Embryonic facial prominence (tissue), 1 donor: ENCODE results near the gene ACBD6.

Source experiments
- DNase-seq: peaks from one replicate; pipeline ENCODE4 v3.0.0-alpha.2; 2016; ENCODE audit errors: extremely low spot score

ACBD6 gene

DNA sequence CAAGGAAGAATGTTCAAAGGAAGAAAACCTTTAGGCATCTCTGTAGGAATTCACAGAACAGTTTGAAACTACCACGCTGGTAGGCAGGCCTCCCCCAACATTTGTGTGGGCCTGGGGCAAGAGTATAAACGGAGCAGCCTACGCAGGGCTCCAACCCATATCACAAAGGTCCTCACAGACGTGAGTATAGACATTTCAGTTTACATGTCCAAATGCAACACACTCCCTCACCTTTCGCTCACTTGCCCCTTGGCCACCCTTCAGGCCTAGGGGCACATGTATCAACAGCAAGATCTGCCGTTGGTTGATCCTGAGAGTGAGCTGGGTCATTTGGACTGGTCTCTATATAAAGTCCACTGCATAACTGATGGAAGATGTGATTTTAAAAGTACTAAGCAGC lies 133.3 kb downstream of the ACBD6 start:
- DNase-seq, result no peak

DNA sequence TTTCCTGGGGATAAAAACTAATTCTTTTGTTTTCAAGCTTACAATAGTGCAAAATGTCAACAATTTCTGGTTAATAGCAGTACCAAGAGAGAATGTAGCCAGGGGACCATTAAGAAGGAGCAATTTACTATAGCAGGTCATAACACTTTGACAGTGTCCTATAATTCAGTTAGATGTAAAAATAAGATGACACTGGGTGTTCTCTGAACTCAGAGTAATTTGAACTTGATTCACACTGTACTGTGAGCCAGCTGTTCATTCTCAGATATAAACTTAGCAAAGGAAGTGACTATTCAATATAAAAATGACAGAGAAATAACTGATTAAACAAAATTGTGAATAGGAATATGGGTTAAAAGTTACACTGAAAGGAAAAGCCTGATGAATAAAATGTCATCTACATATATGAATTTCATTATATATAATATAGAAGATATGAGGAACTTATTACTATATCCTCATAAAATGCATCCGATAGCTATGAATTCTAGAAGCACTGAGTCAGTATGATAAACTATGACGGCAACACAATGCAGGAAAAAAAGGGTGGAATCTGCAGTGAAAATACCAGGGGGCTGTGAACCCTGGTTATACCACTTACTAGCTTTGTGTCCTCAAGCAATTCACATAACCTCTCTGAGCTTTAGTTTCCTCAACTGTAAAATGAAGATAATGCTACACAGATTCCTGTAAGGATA lies 135.9 kb downstream of the ACBD6 start:
- DNase-seq, result no peak

DNA sequence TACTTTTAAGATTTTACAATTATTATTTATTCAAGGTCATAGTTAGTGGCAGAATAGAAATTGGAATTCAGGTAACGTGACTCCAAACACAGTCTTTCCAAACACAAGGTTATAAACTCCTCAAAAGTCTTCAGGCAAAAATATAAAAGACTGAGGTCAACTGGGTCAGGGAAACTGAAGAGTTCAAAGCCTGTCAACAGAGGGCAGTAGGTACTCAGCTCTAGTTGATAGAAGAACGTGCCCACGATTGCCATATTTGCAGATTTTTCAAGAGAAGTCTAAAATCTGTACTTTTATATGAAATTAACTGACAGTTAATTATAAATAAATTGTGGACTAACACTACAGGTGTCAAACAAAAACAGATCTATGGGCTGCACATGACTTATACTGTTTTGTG lies 137.3 kb downstream of the ACBD6 start:
- DNase-seq, result no peak

DNA sequence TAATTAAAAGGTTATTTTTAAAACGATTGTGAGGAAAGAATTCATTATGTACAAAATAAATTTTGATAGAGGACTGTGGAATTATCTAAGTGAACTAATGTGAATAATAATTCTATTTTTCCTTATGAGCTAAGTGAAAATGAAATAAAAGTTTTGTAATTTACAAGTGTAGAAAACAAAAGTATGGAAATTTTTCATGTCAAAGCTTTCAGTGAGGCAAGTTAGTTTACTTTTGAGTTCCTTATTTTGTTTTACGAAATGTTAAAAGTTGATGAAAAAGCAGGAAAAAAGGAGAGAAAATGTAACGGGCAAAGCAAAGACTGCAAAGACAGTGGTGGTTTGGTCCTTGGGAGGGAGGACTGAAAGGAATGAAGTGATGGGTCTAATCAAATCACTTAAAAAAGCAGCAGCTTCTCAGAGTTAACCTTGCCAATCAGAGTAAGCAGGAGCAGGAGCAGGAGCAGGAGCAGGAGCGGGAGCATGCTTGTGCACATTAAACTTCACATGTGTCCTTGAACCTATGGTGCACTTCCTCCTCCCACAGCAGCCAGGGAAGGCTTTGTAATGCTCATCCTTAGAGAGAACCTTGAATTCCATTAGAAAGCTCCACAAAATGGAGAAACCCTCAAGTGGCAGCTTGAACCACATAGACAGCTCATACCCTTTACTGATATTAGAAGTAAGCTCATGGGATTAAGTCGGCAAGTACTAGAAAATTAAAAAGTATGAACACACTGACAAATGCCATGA lies 139.0 kb downstream of the ACBD6 start:
- no peak for DNase-seq

DNA sequence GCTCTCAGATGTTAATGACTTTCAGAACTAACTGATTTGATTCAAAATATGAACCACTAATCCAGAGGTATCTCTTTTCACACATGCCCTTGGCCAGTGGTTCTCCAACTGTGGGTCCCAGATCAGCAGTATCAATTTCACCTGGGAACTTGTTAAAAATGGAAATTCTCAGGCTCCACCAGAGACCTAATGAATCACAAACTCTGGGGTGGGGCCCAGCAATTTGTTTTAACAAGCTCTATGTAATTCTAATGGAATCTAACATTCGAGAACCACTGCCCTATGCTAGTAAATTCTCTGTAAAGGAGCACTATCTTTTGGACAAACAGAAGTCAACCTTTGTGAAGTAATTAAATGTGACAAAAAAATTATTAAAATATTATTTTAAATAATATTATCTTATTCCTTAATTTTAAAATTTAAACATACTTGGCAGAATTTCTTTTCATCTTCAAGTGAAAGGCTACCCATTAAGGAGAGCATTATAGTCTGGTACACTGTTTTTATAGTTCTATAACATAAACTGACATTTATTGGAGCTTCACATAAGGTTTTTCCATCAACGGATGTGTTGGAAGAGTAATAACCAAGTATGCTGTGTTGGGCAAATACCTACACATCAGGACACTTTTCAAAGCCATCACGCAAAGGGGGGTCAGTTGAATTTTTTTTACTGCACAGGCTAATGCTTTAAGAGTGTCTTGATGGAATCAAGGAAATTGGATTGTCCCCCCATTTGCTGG lies 141.9 kb downstream of the ACBD6 start:
- DNase-seq, result no peak

DNA sequence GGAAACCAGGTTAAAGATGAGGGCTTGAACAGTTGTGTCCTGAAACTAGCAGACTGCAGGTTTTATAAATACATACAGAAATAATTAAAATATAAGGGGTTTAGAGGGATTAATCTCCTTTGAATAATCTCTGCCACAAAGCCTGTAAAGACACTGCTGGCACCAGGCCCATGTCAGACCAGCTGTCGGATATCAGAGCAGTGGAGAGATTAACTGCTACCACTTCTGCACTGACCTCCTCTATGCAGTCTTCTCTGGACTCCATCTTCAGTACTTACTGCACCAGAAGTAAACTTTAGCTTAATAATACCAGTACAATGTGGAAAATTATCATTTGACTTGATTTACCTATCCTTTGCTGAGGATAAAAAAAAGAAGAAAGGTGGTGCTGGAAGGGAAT lies 143.7 kb downstream of the ACBD6 start:
- no peak for DNase-seq

DNA sequence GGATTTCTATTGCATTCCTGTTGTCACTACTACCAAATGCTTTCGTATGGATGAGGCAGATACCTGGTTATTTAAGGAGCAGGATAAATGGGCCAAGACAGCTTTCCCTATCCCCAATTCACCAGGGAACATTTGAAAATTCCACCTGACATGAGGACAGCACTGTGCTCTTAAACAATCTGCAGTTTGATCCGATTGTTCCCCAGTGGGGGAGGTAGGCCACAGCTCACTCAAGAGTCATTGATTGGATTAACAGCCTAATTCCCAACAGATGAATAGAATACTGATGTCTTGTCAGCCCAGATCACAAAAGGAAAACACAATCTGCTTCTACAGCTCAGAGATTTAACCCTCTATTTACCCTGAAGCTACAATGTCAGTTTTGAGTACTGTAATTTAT lies 148.4 kb downstream of the ACBD6 start:
- DNase-seq, result no peak

DNA sequence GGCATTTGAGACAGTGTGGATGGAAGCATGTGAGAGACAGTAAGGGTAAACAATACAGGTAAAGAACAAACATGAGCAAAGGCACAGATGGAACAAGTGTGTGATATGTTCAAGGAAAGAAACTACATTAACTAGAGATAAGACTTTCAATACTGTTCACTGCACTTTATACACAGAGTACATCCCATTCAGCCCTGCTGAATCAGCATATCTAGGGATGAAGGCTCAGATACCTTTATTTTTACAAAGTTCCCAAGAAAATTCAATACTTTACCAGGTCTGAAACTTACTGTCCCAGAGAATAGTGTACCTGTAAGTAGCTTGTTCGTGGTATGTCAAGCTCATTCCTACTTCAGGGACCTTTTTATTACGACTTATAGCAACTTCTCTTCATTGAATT lies 149.8 kb downstream of the ACBD6 start:
- DNase-seq, result no peak

DNA sequence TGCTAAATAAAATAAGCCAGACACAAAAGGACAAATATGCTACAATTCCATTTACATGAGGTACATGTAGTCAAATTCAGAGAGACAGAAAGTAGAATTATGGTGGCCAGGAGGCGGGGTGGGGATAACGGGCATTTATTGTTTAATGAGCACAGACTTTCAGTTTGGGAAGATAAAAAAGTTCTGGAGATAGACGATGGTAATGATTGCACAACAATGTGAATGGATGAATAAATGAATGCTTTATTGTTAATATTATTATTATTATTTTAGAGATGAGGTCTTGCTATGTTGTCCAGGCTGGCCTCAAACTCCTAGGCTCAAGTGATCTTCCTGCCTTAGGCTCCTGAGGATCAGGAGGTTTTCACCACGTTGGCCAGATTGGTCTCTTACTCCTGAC lies 150.4 kb downstream of the ACBD6 start:
- no peak for DNase-seq

DNA sequence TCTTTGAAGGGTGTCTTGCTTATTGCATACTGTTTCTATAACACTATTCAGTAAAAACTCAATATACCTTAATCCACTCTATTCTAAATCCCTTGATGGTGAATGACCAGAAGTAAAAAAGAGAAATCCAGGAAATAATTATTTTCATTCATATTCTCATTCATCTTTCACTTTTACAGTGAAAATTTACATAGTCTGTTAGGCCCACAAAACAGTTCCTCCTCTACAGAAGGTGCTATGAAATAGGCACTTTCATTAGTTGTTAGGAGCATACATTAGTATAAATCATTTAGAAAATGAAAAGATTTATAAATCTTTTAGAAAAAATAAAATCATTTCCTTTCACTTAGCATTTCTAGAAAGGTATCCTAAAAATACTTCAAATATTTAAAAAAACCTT lies 157.2 kb downstream of the ACBD6 start:
- DNase-seq, result no peak

DNA sequence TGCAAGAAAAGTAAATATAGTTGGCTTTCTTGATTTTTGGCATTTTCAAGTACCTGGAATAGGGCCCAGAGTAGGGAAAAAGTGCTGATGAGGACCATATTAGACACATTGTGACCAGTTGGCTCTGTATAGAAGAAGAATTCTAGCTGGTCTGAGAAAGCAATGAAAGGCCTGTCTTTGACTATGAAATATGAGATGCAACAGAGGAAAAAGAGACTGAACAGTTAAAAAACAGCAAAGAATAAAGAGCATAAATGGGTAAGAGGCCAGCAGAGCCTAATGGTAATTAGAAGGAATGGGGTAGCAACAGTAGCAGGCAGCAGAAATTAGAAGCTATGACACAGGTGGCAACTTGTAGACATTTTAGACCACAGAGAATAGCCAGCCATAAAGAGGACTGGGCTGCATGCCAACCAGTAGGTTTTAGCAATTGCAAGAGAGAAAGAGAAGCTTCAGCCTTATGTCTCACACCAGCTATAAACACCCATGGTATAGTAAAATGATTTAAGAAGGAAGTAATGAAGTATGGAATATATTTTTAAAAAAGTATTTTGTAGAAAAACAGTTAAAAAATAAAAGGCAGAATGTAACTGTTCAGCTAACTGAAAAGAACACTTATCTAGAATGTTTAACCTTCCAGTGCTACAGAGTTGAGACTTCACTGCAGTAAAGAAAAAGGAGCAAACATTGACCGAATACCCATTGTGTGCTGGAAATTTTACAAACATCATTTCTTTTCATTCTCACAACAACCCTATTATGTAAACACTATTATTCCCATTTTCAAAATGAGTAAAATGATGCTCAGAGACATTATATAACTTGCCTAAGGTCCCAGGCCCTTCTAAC lies 158.2 kb downstream of the ACBD6 start:
- no peak for DNase-seq

DNA sequence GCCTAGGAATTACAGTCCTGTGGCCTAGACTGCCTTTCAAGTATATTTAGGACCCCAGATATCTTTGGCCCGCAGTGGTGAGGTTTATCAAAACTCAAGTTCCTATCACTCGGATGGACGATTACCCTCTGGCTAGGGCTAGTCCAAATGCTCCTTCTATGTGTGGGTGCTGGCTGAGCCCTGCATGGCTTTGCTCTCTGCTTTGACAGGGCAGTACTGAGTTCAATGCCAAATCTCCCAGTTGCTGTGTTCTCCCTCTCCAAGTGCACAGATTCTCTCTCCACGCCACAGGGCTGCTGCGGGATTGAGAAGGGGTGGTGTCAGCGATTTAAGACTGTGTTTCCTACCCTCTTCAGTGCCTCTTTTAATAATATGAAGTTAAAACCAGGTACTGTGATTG lies 175.3 kb downstream of the ACBD6 start:
- DNase-seq, result no peak

DNA sequence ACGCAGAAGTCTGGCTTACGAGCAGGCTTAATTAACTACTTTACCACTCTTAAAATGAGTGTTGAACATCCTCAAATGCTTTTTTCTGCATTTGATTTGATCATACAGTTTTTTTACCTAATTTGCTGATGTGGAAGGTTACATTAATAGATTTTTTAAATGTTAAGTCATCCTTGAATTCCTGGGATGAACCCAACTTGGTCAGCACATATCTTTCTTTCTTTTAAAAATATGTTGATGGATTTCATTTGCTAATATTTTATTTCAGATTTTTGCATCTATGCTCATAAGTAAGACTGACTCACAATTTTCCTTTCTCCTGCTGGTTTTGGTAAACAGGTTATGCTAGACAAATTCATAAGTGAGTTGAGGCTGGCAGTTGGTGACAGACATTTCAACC lies 189.5 kb downstream of the ACBD6 start:
- DNase-seq, result no peak

DNA sequence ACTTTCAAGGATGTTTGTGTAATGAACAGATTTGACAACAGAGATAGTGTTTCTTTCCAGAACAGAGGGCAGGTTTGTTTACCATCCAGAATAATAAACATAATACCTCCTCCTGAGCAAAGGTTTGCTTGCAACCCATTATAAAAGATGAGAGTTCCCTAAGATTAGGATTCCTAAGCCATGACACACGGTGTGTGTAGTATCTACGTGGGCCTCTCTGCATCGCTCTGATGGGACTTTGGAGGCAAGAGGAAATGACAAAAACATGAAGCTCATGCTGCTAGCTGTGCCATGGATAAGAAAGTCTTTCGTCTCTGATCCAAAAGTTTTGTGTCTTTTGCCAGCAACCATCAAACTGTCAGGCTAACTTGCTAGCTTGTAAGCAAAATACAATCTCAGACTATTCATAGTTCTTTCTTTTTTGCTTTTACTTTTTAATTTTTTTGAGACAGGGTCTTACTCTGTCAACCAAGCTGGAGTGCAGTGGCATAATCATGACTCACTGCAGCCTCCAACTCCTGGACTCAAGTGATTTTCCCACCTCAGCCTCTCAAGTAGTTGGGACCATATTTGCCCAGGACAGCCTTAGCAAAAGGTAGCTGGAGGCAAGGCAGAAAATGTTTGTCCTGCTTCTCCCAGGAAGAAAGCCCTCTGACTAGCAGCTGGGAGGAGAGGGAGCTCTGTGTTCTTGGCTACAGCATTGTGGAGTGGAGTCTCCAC lies 191.2 kb downstream of the ACBD6 start:
- no peak for DNase-seq

DNA sequence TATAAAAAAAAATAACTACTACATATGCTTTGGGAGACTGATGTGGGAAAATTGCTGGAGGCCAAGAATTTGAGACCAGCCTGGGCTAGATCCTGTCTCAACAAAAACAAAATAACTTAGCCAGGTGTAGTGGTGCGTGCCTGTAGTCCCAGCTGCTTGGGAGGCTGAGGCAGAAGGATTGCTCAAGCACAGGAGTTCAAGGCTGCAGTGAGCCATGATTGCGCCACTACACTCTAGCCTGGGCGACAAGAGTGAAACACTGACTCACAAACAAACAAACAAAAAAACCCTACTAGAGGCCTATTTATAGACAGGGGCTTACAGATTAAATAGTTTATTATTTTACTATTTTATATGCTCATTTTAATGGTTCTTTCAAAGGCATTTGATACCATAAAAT lies 192.3 kb downstream of the ACBD6 start:
- no peak for DNase-seq

DNA sequence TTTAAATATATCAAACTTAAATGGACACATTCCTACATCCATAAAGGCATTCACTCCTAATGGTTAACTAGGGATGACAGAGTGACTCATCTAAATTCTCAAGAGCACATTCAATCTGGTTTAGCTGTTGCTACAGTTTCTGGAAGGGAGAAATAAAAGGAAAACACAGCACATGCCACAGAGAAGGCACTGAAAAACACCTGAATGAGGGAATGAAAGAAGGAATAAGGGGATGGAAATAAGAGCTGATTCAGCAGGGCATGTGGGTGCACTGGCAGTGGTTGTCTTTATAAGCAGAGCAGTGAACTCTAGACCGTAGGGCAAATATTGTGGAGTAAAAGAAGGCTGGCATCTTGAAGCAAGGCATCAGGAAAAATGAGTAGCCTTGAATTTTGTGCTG lies 193.0 kb downstream of the ACBD6 start:
- DNase-seq, result no peak

DNA sequence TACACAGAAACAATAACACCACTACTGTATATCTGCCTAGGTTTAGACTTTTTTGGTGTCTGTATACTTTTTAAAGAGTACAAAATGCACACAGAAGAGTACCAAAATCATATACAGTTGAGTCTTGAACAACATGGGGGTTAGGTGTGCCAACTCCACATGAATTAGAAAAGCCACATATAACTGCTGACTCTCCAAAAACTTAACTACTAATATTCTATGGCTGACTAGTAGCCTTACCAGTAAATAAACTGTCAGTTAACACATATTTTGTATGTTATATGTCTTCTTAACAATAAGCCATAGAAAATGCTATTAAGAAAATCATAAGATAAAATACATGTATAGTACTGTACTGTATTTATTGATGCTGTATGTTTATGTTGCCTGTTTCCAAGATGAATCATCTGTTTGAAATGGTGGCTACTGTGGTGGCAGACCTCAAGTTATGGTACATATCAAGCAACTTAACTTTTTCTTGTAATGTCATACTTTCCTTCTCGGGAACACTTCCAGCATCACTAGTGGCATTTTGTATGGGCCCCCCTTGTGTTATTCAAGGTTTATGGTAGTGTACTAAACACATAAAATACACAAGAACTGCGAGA lies 201.1 kb downstream of the ACBD6 start:
- no peak for DNase-seq

DNA sequence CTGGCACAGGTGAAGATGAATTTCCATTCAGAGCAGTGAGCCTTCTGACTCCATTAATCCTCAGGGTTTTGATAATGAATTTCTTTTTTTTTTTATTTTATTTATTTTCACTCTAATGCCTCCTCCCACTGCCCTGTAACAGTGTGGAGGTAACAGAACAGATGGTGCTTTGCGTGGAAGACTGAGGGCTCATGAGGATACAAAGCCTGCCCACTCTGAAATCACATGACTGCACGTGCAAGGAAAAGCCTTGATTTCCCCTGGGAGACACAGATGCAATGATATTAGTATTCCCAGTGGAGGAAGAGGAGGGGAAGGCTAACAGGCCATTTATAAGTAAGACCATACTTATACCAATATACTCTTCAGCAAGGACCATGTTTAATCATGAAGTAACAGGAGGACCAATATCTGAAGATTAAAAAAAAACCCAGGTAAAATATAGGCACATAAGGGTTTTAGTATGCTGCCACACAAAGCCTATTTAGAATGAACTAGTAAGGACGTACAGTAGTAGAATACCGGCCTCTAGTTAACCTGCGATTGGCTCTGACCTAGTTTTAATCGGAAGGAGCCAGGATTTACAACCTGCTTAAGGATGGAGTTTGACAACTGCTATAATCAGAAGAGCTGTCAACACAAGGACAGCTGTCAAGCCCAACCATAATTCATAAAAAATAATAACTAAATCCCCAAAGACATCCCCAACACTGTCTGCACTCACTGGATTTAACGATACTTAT lies 202.7 kb downstream of the ACBD6 start:
- DNase-seq, result no peak

DNA sequence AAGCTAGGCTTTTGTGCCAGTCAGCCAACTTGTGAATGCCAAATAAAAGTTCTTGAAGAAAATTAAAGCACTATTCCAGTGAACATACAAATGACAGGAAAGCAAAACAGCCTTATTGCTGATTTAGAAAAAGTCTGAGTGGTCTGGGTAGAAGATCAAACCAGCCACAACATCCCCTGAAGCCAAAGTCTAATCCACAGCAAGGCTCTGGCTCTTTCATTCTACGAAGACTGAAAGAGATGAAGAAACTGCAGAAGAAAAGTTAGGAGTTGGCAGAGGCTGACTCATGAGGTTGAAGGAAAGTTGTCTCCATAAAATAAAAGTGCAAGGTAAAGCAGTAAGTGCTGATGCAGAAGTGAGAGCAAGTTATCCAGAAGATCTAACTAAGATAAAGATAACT lies 206.4 kb downstream of the ACBD6 start:
- DNase-seq, result no peak

DNA sequence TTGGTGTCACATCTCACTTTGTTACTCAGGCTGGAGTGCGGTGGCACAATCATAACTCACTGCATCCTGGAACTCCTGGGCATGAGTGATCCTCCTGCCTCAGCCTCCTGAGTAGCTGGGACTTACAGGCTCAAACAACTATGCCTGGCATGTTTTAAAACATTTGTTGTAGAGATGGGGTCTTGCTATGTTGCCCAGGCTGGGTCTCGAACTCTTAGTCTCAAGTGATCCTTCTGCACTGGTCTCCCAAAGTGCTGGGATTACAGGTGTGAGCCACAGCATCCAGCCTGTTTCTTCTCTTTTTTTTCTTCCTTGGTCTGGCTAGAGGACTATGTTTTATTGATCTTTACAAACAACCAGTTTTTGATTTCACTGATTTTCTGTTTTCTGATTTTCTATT lies 207.7 kb downstream of the ACBD6 start:
- no peak for DNase-seq
